AG10803 (cell line): ENCODE data around the gene APEX2.
A peak's percentile ranks its signal among the peaks of the same experiment; 100 is the strongest.
"Not testable (repeated sequence)": the region's sequence is repeated elsewhere in the genome, so short reads cannot be mapped to it uniquely, and the experiment has no call there.

Source experiments
- DNase-seq: peaks from one replicate; pipeline ENCODE4 v3.0.0; 2010; ENCODE audit warnings: low read depth
- H3K4me3 ChIP-seq: 2 replicates; pipeline ENCODE4 v1.5.1; 2011; ENCODE audit warnings: mild to moderate bottlenecking, low read length, control low read depth
- CTCF ChIP-seq: conservative IDR thresholded peaks from 2 replicates; pipeline ENCODE4 v1.5.1; 2011; ENCODE audit warnings: mild to moderate bottlenecking, low read length, control low read depth, inconsistent platforms

Gene APEX2

GRCh38 chrX:55030271-55031205, 30.4 kb downstream of the APEX2 start, which contains the start of gene ALAS2:
ALAS2 (minus strand) TSS chrX:55030977; CDS start chrX:55026000, 4,977 bp downstream.
- H3K4me3 ChIP-seq, result no peak within 1 kb of the TSS
- no peak for TF ChIP-seq CTCF
- no peak for DNase-seq

DNA sequence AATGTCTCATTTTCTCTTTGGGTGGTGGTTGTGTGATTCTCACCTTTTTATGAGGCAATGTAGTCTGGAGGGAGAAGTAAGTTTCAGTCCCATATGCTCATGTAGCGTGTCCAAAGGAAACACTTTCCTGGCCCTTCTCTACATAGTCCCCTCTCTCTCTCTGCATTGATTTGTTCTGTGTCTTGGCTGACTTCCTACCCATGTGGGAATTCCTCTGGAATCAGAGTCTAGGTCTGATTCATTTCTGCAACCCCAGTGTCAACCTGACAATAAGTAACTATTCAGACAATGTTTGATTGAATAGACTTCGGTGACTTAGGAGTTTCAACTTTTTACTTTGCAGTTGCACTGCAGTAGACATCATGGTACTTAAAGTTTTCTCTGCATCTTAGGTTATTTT, 33.3 kb downstream of the APEX2 start:
- no peak for DNase-seq
- no peak overlapping the region for H3K4me3 ChIP-seq
- TF ChIP-seq CTCF, result no peak

- no peak for TF ChIP-seq CTCF
- H3K4me3 ChIP-seq, result no peak overlapping the region
- DNase-seq, result peak; percentile 30
Measured at GRCh38 chrX:55039471-55039870, 39.3 kb downstream of the APEX2 start.

GRCh38 chrX:55041514-55041913, 41.4 kb downstream of the APEX2 start:
- DNase-seq, result no peak
- no peak for TF ChIP-seq CTCF
- H3K4me3 ChIP-seq, result no peak overlapping the region

DNA sequence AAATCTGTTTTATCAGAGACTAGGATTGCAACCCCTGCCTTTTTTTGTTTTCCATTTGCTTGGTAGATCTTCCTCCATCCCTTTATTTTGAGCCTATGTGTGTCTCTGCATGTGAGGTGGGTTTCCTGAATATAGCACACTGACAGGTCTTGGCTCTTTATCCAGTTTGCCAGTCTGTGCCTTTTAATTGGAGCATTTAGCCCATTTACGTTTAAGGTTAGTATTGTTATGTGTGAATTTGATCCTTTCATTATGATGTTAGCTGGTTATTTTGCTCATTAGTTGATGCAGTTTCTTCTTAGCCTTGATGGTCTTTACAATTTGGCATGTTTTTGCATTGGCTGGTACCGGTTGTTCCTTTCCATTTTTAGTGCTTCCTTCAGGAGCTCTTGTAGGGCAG, 50.4 kb downstream of the APEX2 start:
- H3K4me3 ChIP-seq, DNase-seq: not testable (repeated sequence)

DNA sequence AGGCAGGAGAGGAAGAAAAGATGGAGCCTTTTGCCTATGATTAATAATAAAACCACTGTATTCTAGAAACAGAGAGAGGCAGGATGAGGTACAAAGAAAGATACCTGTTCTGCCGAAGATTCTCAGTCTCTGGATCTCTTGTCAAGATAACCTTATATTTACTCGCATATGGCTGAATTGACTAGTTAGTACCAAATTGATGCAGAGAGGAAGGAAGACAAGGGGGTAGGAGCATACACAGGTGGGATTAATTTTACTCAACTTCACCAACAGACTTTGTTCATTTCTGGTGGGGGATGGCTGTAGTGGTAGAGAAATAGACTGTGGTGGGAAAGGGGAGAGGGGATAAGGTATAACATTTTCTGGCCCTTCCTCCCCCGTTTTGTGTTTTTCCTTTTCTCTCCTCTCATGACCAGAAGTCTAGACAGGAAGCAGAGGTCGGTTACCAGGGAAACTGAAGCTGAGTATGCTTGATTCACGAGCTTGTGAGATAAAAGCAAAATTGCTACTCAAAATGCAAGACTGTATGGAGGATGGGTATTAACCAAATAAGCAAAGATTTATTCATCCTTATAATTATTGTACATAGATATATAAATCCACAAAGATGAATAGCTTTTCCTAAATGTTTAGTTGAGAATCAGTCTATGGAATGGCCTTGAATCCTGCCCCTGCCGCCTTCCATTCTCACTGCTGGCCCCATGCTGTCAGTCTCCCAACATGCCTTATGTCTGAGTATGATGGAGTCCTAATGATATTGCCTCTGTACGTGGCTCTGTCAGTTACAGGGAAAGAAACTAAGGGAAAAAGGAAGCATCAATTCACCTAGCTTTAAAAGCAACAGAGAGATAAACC, 56.9 kb downstream of the APEX2 start:
- H3K4me3 ChIP-seq, result no peak overlapping the region

More for the DNA sequence above, 56.9 kb downstream of the APEX2 start:
- no peak for TF ChIP-seq CTCF
- peak; percentile 6 for DNase-seq
